A673 (cell line): ENCODE data around the gene ARRB1. TPM values are rescaled to one million over a fixed set of nuclear protein-coding genes. Genes with fewer than 3 reads are reported as not detected.
A peak's percentile ranks its signal among the peaks of the same experiment; 100 is the strongest.

ENCODE experiments used
- BruUV-seq: library from RNA; stranded (reverse); fragments of 400-500 nt; replicated peaks from 2 replicates; lab custom pipeline; 2021; lab: Mats Ljungman, UMichigan
- CTCF ChIA-PET: fragments of 300-600 bp; sonication (Branson Sonifier 250); formaldehyde crosslinking; loops from one replicate; lab custom pipeline; 2022; ENCODE audit warnings: antibody characterized with exemption; lab: Charles Lee
- POLR2A ChIA-PET: fragments of 300-600 bp; sonication (Branson Sonifier 250); formaldehyde crosslinking; loops from one replicate; lab custom pipeline; 2022; ENCODE audit warnings: antibody characterized with exemption; ENCODE audit not compliant: low non-redundant PET; lab: Charles Lee
- DNase-seq: peaks from one replicate; pipeline ENCODE4 v3.0.0-alpha.2; 2015; ENCODE audit warnings: low spot score
- H3K27ac ChIP-seq: fragments of 200-600 bp; sonication (generic); 2 replicates; pipeline ENCODE4 v1.5.1; 2016; ENCODE audit warnings: mixed run types, low read depth, mild to moderate bottlenecking, mixed read lengths, antibody characterized with exemption, low read length; ENCODE audit not compliant: poor library complexity, severe bottlenecking
- H3K27me3 ChIP-seq: fragments of 200-600 bp; sonication (generic); replicated peaks from 2 replicates; pipeline ENCODE4 v1.6.1; 2017; ENCODE audit warnings: mixed run types, low read depth, mild to moderate bottlenecking, mixed read lengths, antibody characterized with exemption, low read length; ENCODE audit not compliant: insufficient read depth, poor library complexity
- H3K36me3 ChIP-seq: fragments of 200-600 bp; sonication (generic); 2 replicates; pipeline ENCODE4 v1.6.1; 2016; ENCODE audit warnings: mixed run types, mild to moderate bottlenecking, mixed read lengths, antibody characterized with exemption, low read length; ENCODE audit not compliant: insufficient read depth, poor library complexity, severe bottlenecking
- H3K4me1 ChIP-seq: fragments of 200-600 bp; sonication (generic); 2 replicates; pipeline ENCODE4 v1.6.1; 2017; ENCODE audit warnings: mixed run types, mild to moderate bottlenecking, mixed read lengths, antibody characterized with exemption, low read length; ENCODE audit not compliant: insufficient read depth, poor library complexity, severe bottlenecking
- H3K4me3 ChIP-seq: fragments of 200-600 bp; sonication (generic); 2 replicates; pipeline ENCODE4 v1.5.1; 2016; ENCODE audit warnings: low read depth, mixed run types, mild to moderate bottlenecking, mixed read lengths, low read length; ENCODE audit not compliant: poor library complexity, severe bottlenecking
- H3K9me3 ChIP-seq: fragments of 200-600 bp; sonication (generic); 2 replicates; pipeline ENCODE4 v1.6.1; 2016; ENCODE audit warnings: mixed run types, low read depth, mild to moderate bottlenecking, mixed read lengths, antibody characterized with exemption, low read length; ENCODE audit not compliant: poor library complexity, severe bottlenecking
- CTCF ChIP-seq: fragments of 300-800, 200-600 bp; sonication (generic); conservative IDR thresholded peaks from 2 replicates; pipeline ENCODE4 v1.5.1; 2017; ENCODE audit warnings: low read depth, mild to moderate bottlenecking, antibody characterized with exemption, low read length, moderate library complexity, mixed read lengths
- EZH2 ChIP-seq: fragments of 200-600 bp; sonication (generic); IDR thresholded peaks from 2 replicates; pipeline ENCODE4 v1.6.1; 2017; ENCODE audit warnings: borderline replicate concordance, low read depth, mild to moderate bottlenecking, mixed read lengths, antibody characterized with exemption, low read length; ENCODE audit not compliant: poor library complexity, severe bottlenecking
- intact Hi-C: fragments of 100-400 bp; cut with micrococcal nuclease; formaldehyde crosslinking; loops from one replicate; pipeline ENCODE4 v1.10.0; 2022; ENCODE audit not compliant: unreplicated experiment
- total RNA-seq: library from RNA; stranded (reverse); gene quantifications from 2 replicates; pipeline ENCODE4 v1.2.3, GENCODE V29; 2021

The ARRB1 gene
- total RNA-seq, 1 experiment from 2014 or later: 37.8 TPM

- BruUV-seq: no TSS peak
These were observed 1.2 kb downstream of the ARRB1 start for GRCh38 chr11:75350122-75350742.

GRCh38 chr11:75349521-75350116 is 1.8 kb downstream of the ARRB1 start:
- Histone ChIP-seq H3K27me3 (no peaks in the 10 kb centered on the region), H3K4me3 (peak overlapping the region; percentile 62), H3K36me3 (no peaks in the 10 kb centered on the region), H3K9me3 (no peaks in the 10 kb centered on the region), H3K27ac (peak overlapping the region; percentile 59), H3K4me1 (peaks cover 57% of the 10 kb centered on the region)
- no peak for DNase-seq
- CTCF ChIA-PET: interaction anchor here (0.6 kb wide), 1 partner anchor 176 kb away, joined by 3 read pairs; the partner anchor contains the start of gene GDPD5
- BruUV-seq: TSS peak; percentile 22
- POLR2A ChIA-PET: no interaction called here
- TF ChIP-seq EZH2 (no peak), CTCF (no peak)
- intact Hi-C loops: no loop called here

More at GRCh38 chr11:75350122-75350742, 1.2 kb downstream of the ARRB1 start:
- ChIA-PET POLR2A (no interaction called here), CTCF (interaction anchor here (0.6 kb wide), 1 partner anchor 175 kb away, joined by 3 read pairs; the partner anchor contains the start of gene GDPD5)
- Histone ChIP-seq H3K4me1 (peaks cover 51% of the 10 kb centered on the region), H3K4me3 (peak overlapping the region; percentile 62), H3K27me3 (no peaks in the 10 kb centered on the region), H3K36me3 (no peaks in the 10 kb centered on the region), H3K27ac (peak overlapping the region; percentile 59), H3K9me3 (no peaks in the 10 kb centered on the region)
- intact Hi-C loops: no loop called here
- DNase-seq: no peak
- TF ChIP-seq CTCF (no peak), EZH2 (no peak)

GRCh38 chr11:75347781-75348566 is 3.5 kb downstream of the ARRB1 start:
- H3K27me3 ChIP-seq: no peaks in the 10 kb centered on the region
- H3K4me1 ChIP-seq: peaks cover 73% of the 10 kb centered on the region
- intact Hi-C loops: no loop called here
- no TSS peak for BruUV-seq
- no peaks in the 10 kb centered on the region for H3K36me3 ChIP-seq
- peak; percentile 44 for DNase-seq
- no peak overlapping the region for H3K4me3 ChIP-seq
- no peaks in the 10 kb centered on the region for H3K9me3 ChIP-seq
- ChIA-PET CTCF (no interaction called here), POLR2A (interaction anchor here (0.6 kb wide), 1 partner anchor 375 kb away, joined by 3 read pairs; no protein-coding TSS in a partner anchor)
- peak overlapping the region; percentile 40 for H3K27ac ChIP-seq
- TF ChIP-seq CTCF (no peak), EZH2 (no peak)
